A673 (cell line): Measurements from ENCODE around the gene SPESP1. TPM values are rescaled to one million over a fixed set of nuclear protein-coding genes. Genes with fewer than 3 reads are reported as not detected.

Source experiments
- BruUV-seq: library from RNA; stranded (reverse); fragments of 400-500 nt; replicated peaks from 2 replicates; lab custom pipeline; 2021; lab: Mats Ljungman, UMichigan
- CTCF ChIA-PET: fragments of 300-600 bp; sonication (Branson Sonifier 250); formaldehyde crosslinking; loops from one replicate; lab custom pipeline; 2022; ENCODE audit warnings: antibody characterized with exemption; lab: Charles Lee
- POLR2A ChIA-PET: fragments of 300-600 bp; sonication (Branson Sonifier 250); formaldehyde crosslinking; loops from one replicate; lab custom pipeline; 2022; ENCODE audit warnings: antibody characterized with exemption; ENCODE audit not compliant: low non-redundant PET; lab: Charles Lee
- DNase-seq: peaks from one replicate; pipeline ENCODE4 v3.0.0-alpha.2; 2015; ENCODE audit warnings: low spot score
- H3K27ac ChIP-seq: fragments of 200-600 bp; sonication (generic); 2 replicates; pipeline ENCODE4 v1.5.1; 2016; ENCODE audit warnings: mixed run types, low read depth, mild to moderate bottlenecking, mixed read lengths, antibody characterized with exemption, low read length; ENCODE audit not compliant: poor library complexity, severe bottlenecking
- H3K27me3 ChIP-seq: fragments of 200-600 bp; sonication (generic); replicated peaks from 2 replicates; pipeline ENCODE4 v1.6.1; 2017; ENCODE audit warnings: mixed run types, low read depth, mild to moderate bottlenecking, mixed read lengths, antibody characterized with exemption, low read length; ENCODE audit not compliant: insufficient read depth, poor library complexity
- H3K36me3 ChIP-seq: fragments of 200-600 bp; sonication (generic); 2 replicates; pipeline ENCODE4 v1.6.1; 2016; ENCODE audit warnings: mixed run types, mild to moderate bottlenecking, mixed read lengths, antibody characterized with exemption, low read length; ENCODE audit not compliant: insufficient read depth, poor library complexity, severe bottlenecking
- H3K4me1 ChIP-seq: fragments of 200-600 bp; sonication (generic); 2 replicates; pipeline ENCODE4 v1.6.1; 2017; ENCODE audit warnings: mixed run types, mild to moderate bottlenecking, mixed read lengths, antibody characterized with exemption, low read length; ENCODE audit not compliant: insufficient read depth, poor library complexity, severe bottlenecking
- H3K4me3 ChIP-seq: fragments of 200-600 bp; sonication (generic); 2 replicates; pipeline ENCODE4 v1.5.1; 2016; ENCODE audit warnings: low read depth, mixed run types, mild to moderate bottlenecking, mixed read lengths, low read length; ENCODE audit not compliant: poor library complexity, severe bottlenecking
- H3K9me3 ChIP-seq: fragments of 200-600 bp; sonication (generic); 2 replicates; pipeline ENCODE4 v1.6.1; 2016; ENCODE audit warnings: mixed run types, low read depth, mild to moderate bottlenecking, mixed read lengths, antibody characterized with exemption, low read length; ENCODE audit not compliant: poor library complexity, severe bottlenecking
- EZH2 ChIP-seq: fragments of 200-600 bp; sonication (generic); IDR thresholded peaks from 2 replicates; pipeline ENCODE4 v1.6.1; 2017; ENCODE audit warnings: borderline replicate concordance, low read depth, mild to moderate bottlenecking, mixed read lengths, antibody characterized with exemption, low read length; ENCODE audit not compliant: poor library complexity, severe bottlenecking
- intact Hi-C: fragments of 100-400 bp; cut with micrococcal nuclease; formaldehyde crosslinking; loops from one replicate; pipeline ENCODE4 v1.10.0; 2022; ENCODE audit not compliant: unreplicated experiment
- total RNA-seq: library from RNA; stranded (reverse); gene quantifications from 2 replicates; pipeline ENCODE4 v1.2.3, GENCODE V29; 2021
- TF ChIP-seq, protein P1 (sequence below): fragments of 300-800, 200-600 bp; sonication (generic); conservative IDR thresholded peaks from 2 replicates; pipeline ENCODE4 v1.5.1; 2017; ENCODE audit warnings: low read depth, mild to moderate bottlenecking, antibody characterized with exemption, low read length, moderate library complexity, mixed read lengths

Gene SPESP1
- total RNA-seq, 1 experiment from 2014 or later: not detected

DNA sequence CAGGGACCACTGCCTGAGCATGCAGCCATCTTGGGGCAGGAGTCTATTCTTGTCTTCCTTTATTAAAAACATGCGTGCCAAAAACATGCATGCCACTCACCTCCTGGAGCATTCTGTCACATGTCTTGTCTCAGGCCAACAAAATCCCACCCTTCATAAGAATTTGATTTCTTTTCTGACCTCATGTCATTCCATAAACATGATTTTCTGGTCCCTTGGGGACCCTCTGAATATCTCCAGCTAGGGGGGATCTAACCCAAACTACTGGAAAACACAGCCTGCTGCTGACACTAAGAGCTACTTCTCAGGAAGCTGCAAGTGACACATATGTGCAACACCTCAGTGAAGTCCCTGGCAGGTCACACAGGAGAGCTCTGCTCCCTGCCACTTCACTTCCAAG is 57.4 kb downstream of the SPESP1 start:
- ChIA-PET POLR2A (no interaction called here), CTCF (no interaction called here)
- Histone ChIP-seq H3K27me3 (no peaks in the 10 kb centered on the region), H3K36me3 (no peaks in the 10 kb centered on the region), H3K4me3 (no peak overlapping the region), H3K4me1 (no peaks in the 10 kb centered on the region), H3K27ac (no peak overlapping the region), H3K9me3 (no peaks in the 10 kb centered on the region)
- DNase-seq: no peak
- no TSS peak for BruUV-seq
- TF ChIP-seq, protein P1, sequence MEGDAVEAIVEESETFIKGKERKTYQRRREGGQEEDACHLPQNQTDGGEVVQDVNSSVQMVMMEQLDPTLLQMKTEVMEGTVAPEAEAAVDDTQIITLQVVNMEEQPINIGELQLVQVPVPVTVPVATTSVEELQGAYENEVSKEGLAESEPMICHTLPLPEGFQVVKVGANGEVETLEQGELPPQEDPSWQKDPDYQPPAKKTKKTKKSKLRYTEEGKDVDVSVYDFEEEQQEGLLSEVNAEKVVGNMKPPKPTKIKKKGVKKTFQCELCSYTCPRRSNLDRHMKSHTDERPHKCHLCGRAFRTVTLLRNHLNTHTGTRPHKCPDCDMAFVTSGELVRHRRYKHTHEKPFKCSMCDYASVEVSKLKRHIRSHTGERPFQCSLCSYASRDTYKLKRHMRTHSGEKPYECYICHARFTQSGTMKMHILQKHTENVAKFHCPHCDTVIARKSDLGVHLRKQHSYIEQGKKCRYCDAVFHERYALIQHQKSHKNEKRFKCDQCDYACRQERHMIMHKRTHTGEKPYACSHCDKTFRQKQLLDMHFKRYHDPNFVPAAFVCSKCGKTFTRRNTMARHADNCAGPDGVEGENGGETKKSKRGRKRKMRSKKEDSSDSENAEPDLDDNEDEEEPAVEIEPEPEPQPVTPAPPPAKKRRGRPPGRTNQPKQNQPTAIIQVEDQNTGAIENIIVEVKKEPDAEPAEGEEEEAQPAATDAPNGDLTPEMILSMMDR: no peak
- no peak for TF ChIP-seq EZH2
- intact Hi-C loops: no loop called here

DNA sequence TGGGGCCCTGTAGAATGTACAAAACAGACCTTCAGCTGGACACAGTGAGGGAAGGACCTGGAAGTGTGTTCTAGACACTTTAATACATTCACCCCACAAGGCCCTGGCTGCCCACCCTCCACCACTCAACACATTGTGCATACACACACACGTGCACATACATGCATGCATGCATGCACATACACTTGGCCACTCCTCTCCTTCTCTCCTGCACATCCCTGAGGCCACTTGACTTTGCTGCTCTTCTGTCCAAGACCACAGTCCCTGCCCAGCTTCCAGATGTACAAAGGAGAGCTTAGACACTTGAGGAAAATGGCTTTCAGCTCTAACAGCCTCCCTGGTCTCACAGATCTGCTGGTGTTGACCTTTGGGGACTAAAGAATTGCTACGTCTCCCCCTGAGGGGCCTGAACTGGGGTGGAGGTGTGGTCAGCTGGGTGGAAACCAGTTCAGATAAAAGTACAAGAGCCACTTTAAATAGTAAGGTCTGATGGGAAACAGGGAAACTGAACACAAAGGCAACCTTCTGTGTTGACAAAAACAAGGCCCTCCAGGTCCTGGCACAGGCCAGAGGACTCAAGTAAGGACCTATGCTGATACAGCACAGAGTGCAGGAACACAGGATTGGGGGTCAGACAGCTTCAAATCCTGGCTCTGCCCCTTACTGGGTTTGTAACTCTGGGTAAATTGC is 59.4 kb downstream of the SPESP1 start:
- no TSS peak for BruUV-seq
- Histone ChIP-seq H3K27me3 (no peaks in the 10 kb centered on the region), H3K4me3 (no peak overlapping the region), H3K9me3 (no peaks in the 10 kb centered on the region), H3K4me1 (no peaks in the 10 kb centered on the region), H3K36me3 (no peaks in the 10 kb centered on the region), H3K27ac (no peak overlapping the region)
- no peak for DNase-seq
- ChIA-PET CTCF (no interaction called here), POLR2A (no interaction called here)
- intact Hi-C loops: no loop called here
- TF ChIP-seq, protein P1: no peak
- TF ChIP-seq EZH2: no peak

DNA sequence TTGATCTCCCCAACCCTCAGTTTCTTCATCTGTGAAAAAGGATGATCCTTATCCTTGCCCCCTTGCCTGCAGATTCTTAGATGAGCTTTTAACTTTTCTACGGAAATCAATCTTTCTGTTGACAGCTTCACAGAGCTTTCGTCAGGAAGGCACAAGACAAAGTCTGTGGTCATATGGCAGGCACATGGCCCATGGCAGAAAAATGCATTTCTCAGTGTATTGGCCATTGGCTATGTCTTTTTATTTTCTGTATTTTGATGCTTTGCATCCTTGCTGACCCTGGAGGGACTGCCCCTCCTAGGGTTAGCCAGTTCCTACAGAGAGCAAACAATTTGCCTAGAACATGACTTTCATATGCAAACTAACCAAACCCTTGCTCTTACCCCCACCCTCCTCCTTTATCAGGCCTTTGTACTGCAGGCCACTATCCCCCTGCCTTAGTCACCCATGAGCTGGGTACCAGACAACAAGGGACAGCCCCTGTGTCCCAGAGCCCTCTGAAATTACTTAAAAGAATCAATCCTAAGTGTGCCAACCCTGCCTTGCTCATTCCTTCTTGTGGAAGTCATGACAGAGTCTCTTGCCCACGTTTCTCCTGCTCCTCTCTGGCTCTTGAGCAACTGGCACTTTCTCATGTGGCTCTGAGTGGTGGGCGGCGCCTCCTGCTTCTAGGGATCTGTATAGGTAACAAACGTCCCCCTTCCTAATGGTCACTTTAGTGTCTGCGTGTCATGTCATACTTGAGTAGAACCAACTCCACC is 60.1 kb downstream of the SPESP1 start:
- Histone ChIP-seq H3K27me3 (no peaks in the 10 kb centered on the region), H3K4me3 (no peak overlapping the region), H3K27ac (no peak overlapping the region), H3K36me3 (no peaks in the 10 kb centered on the region), H3K4me1 (no peaks in the 10 kb centered on the region), H3K9me3 (no peaks in the 10 kb centered on the region)
- ChIA-PET POLR2A (no interaction called here), CTCF (no interaction called here)
- no TSS peak for BruUV-seq
- no peak for DNase-seq
- TF ChIP-seq, protein P1: no peak
- TF ChIP-seq EZH2: no peak
- intact Hi-C loops: no loop called here
